H9 (cell line): ENCODE results near the gene NSRP1. TPM values are rescaled to one million over a fixed set of nuclear protein-coding genes. Genes with fewer than 3 reads are reported as not detected.

Source experiments
- DNase-seq: peaks from one replicate; pipeline ENCODE4 v3.0.0-alpha.2; 2017
- H2AFZ ChIP-seq: one replicate; pipeline ENCODE4 v1.6.1; 2013; ENCODE audit warnings: mild to moderate bottlenecking, low read length, control low read depth, moderate library complexity
- H2AK5ac ChIP-seq: 2 replicates; pipeline ENCODE4 v1.6.1; 2013; ENCODE audit warnings: low read length, control low read depth, mixed read lengths; ENCODE audit not compliant: insufficient read length
- H2BK120ac ChIP-seq: one replicate; pipeline ENCODE4 v1.6.1; 2013; ENCODE audit warnings: low read depth, mild to moderate bottlenecking, low read length, control low read depth, inconsistent platforms; ENCODE audit not compliant: poor library complexity, severe bottlenecking
- H2BK12ac ChIP-seq: 2 replicates; pipeline ENCODE4 v1.6.1; 2013; ENCODE audit warnings: low read length, control low read depth, mixed read lengths, low read depth; ENCODE audit not compliant: insufficient read length
- H2BK15ac ChIP-seq: 2 replicates; pipeline ENCODE4 v1.6.1; 2013; ENCODE audit warnings: low read depth, low read length, control low read depth
- H2BK20ac ChIP-seq: one replicate; pipeline ENCODE4 v1.6.1; 2013; ENCODE audit warnings: low read depth, mild to moderate bottlenecking, low read length, control low read depth, inconsistent platforms; ENCODE audit not compliant: poor library complexity, severe bottlenecking
- H2BK5ac ChIP-seq: 2 replicates; pipeline ENCODE4 v1.6.1; 2013; ENCODE audit warnings: low read length, control low read depth, mixed read lengths; ENCODE audit not compliant: insufficient read length
- H3K14ac ChIP-seq: 2 replicates; pipeline ENCODE4 v1.6.1; 2013; ENCODE audit warnings: low read length, control low read depth; ENCODE audit not compliant: insufficient read depth
- H3K18ac ChIP-seq: 2 replicates; pipeline ENCODE4 v1.6.1; 2013; ENCODE audit warnings: low read depth, mild to moderate bottlenecking, mixed read lengths, low read length, control low read depth; ENCODE audit not compliant: insufficient read length
- H3K23ac ChIP-seq: 2 replicates; pipeline ENCODE4 v1.6.1; 2013; ENCODE audit warnings: low read length, control low read depth, mixed read lengths, low read depth; ENCODE audit not compliant: insufficient read length
- H3K23me2 ChIP-seq: 2 replicates; pipeline ENCODE4 v1.6.1; 2013; ENCODE audit warnings: low read depth, mild to moderate bottlenecking, mixed read lengths, low read length, control low read depth; ENCODE audit not compliant: insufficient read length, poor library complexity, severe bottlenecking
- H3K27ac ChIP-seq: 2 replicates; pipeline ENCODE4 v1.5.1; 2013; ENCODE audit warnings: low read length, control low read depth, mixed read lengths, low read depth; ENCODE audit not compliant: insufficient read length
- H3K27me3 ChIP-seq: 2 replicates; pipeline ENCODE4 v1.6.1; 2013; ENCODE audit warnings: low read length, control low read depth, inconsistent platforms; ENCODE audit not compliant: insufficient read depth
- H3K4ac ChIP-seq: 2 replicates; pipeline ENCODE4 v1.6.1; 2013; ENCODE audit warnings: low read depth, mild to moderate bottlenecking, control low read depth, inconsistent platforms, low read length, moderate library complexity
- H3K4me1 ChIP-seq: 2 replicates; pipeline ENCODE4 v1.6.1; 2013; ENCODE audit warnings: low read length, control low read depth, inconsistent platforms; ENCODE audit not compliant: insufficient read depth
- H3K4me2 ChIP-seq: 2 replicates; pipeline ENCODE4 v1.6.1; 2013; ENCODE audit warnings: low read length, control low read depth, mixed read lengths; ENCODE audit not compliant: insufficient read length, insufficient read depth
- H3K56ac ChIP-seq: 2 replicates; pipeline ENCODE4 v1.6.1; 2013; ENCODE audit warnings: low read depth, mild to moderate bottlenecking, mixed read lengths, low read length, control low read depth; ENCODE audit not compliant: insufficient read length
- H3K79me1 ChIP-seq: 2 replicates; pipeline ENCODE4 v1.6.1; 2013; ENCODE audit warnings: low read depth, mild to moderate bottlenecking, moderate library complexity, low read length, control low read depth, inconsistent platforms; ENCODE audit not compliant: insufficient read depth, poor library complexity, severe bottlenecking
- H3K79me2 ChIP-seq: 2 replicates; pipeline ENCODE4 v1.6.1; 2013; ENCODE audit warnings: low read length, control low read depth, inconsistent platforms; ENCODE audit not compliant: insufficient read depth
- H3K9ac ChIP-seq: 2 replicates; pipeline ENCODE4 v1.6.1; 2013; ENCODE audit warnings: low read length, control low read depth, mixed read lengths; ENCODE audit not compliant: insufficient read length; ENCODE audit errors: extremely low read depth
- H3K9me3 ChIP-seq: one replicate; pipeline ENCODE4 v1.6.1; 2013; ENCODE audit warnings: low read depth, low read length, inconsistent platforms; ENCODE audit not compliant: control insufficient read depth
- H3T11ph ChIP-seq: one replicate; pipeline ENCODE4 v1.6.1; 2013; ENCODE audit warnings: mild to moderate bottlenecking, low read length, control low read depth, inconsistent platforms
- H4K20me1 ChIP-seq: one replicate; pipeline ENCODE4 v1.6.1; 2013; ENCODE audit not compliant: control insufficient read depth, insufficient read length, insufficient read depth
- H4K5ac ChIP-seq: 2 replicates; pipeline ENCODE4 v1.6.1; 2013; ENCODE audit warnings: low read depth, mild to moderate bottlenecking, mixed read lengths, low read length, control low read depth; ENCODE audit not compliant: insufficient read length
- H4K8ac ChIP-seq: replicated peaks from 2 replicates; pipeline ENCODE4 v1.6.1; 2013; ENCODE audit warnings: low read length, control low read depth, mixed read lengths, low read depth; ENCODE audit not compliant: insufficient read length
- H4K91ac ChIP-seq: 2 replicates; pipeline ENCODE4 v1.6.1; 2013; ENCODE audit warnings: low read depth, mild to moderate bottlenecking, moderate library complexity, mixed read lengths, low read length, control low read depth; ENCODE audit not compliant: insufficient read length
- H3K27ac Mint-ChIP-seq, 3 experiments: 2 replicates in 2 of 3; 3 replicates in 1 of 3; pipeline ENCODE4 v1.8.0; 2020 to 2021; ENCODE audit warnings: mixed read lengths in 3 of 3, mild to moderate bottlenecking in 1 of 3, moderate library complexity in 1 of 3
- H3K27me3 Mint-ChIP-seq: 2 replicates; pipeline ENCODE4 v1.8.0; 2021; ENCODE audit warnings: low read depth, mild to moderate bottlenecking, moderate library complexity, mixed read lengths
- H3K36me3 Mint-ChIP-seq, 3 experiments: 2 replicates in 2 of 3; 3 replicates in 1 of 3; pipeline ENCODE4 v1.8.0; 2020 to 2021; ENCODE audit warnings: low read depth in 3 of 3, mixed read lengths in 3 of 3; ENCODE audit not compliant: insufficient read depth in 1 of 3
- H3K4me1 Mint-ChIP-seq, 2 experiments: 2 replicates each; pipeline ENCODE4 v1.8.0; 2020; ENCODE audit warnings: mixed read lengths in 2 of 2
- H3K4me3 Mint-ChIP-seq, 2 experiments: 2 replicates in 1 of 2; 3 replicates in 1 of 2; pipeline ENCODE4 v1.8.0; 2020 to 2021; ENCODE audit warnings: mild to moderate bottlenecking in 2 of 2, mixed read lengths in 2 of 2, moderate library complexity in 1 of 2
- H3K9me3 Mint-ChIP-seq, 2 experiments: 2 replicates in 1 of 2; 3 replicates in 1 of 2; pipeline ENCODE4 v1.8.0; 2020; ENCODE audit warnings: mild to moderate bottlenecking in 2 of 2, mixed read lengths in 2 of 2, moderate library complexity in 1 of 2
- WGBS: extraction: QIAGEN DNeasy Blood & Tissue Kit; methylation state at CpG from one replicate; pipeline ENCODE4 v1.1.7; 2013; ENCODE audit warnings: missing lambda C conversion rate, low lambda C conversion rate, mixed read lengths; ENCODE audit not compliant: insufficient read length; ENCODE audit errors: extremely low coverage; 5-methylcytosine and 5-hydroxymethylcytosine counted together
- total RNA-seq: library from RNA; stranded (reverse); gene quantifications from 2 replicates; pipeline ENCODE4 v1.2.1, GENCODE V29; 2021
- TF ChIP-seq, protein P1 (sequence below): fragments of 200-600 bp; sonication (generic); conservative IDR thresholded peaks from 3 replicates; pipeline ENCODE4 v1.8.0; 2021; ENCODE audit warnings: antibody characterized with exemption, mild to moderate bottlenecking

NSRP1 gene
- total RNA-seq, 1 experiment from 2014 or later, result 33.3 TPM

DNA sequence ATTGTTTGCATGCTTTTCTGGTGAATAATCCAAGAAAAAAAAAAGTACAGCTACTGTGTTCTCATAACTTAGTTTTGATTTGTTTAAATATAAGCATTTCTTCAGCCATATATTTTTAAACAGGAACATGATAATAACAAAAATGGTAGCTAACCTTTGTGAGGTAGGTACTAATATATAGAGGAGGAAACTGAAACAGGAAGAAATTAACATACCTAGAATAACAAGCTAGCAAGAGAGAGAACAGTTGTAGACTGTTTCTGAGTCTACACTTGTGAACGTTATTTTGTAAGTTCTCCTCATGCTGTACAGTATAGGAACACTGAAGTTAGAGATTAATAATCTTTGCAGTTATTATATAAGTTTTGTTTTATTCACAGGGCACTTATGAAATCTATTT lies 49.3 kb downstream of the NSRP1 start:
- Histone ChIP-seq H3K56ac (no peak overlapping the region), H3K4me2 (no peak overlapping the region), H3K4me1 (no peaks in the 10 kb centered on the region), H3K9me3 (no peaks in the 10 kb centered on the region), H3T11ph (no peak overlapping the region), H3K79me1 (no peaks in the 10 kb centered on the region), H2BK20ac (no peak overlapping the region), H4K20me1 (no peaks in the 10 kb centered on the region), H2AFZ (no peak overlapping the region), H3K23ac (no peak overlapping the region), H3K27me3 (no peaks in the 10 kb centered on the region), H4K8ac (no peak overlapping the region), H2BK5ac (no peak overlapping the region), H4K5ac (no peak overlapping the region), H3K23me2 (no peaks in the 10 kb centered on the region), H2BK12ac (no peak overlapping the region), H2AK5ac (no peak overlapping the region), H4K91ac (no peak overlapping the region), H3K14ac (no peak overlapping the region), H3K18ac (no peak overlapping the region), H3K4ac (no peak overlapping the region), H2BK120ac (no peak overlapping the region), H3K79me2 (no peaks in the 10 kb centered on the region), H2BK15ac (no peak overlapping the region), H3K9ac (no peak overlapping the region), H3K27ac (no peak overlapping the region)
- TF ChIP-seq, protein P1, sequence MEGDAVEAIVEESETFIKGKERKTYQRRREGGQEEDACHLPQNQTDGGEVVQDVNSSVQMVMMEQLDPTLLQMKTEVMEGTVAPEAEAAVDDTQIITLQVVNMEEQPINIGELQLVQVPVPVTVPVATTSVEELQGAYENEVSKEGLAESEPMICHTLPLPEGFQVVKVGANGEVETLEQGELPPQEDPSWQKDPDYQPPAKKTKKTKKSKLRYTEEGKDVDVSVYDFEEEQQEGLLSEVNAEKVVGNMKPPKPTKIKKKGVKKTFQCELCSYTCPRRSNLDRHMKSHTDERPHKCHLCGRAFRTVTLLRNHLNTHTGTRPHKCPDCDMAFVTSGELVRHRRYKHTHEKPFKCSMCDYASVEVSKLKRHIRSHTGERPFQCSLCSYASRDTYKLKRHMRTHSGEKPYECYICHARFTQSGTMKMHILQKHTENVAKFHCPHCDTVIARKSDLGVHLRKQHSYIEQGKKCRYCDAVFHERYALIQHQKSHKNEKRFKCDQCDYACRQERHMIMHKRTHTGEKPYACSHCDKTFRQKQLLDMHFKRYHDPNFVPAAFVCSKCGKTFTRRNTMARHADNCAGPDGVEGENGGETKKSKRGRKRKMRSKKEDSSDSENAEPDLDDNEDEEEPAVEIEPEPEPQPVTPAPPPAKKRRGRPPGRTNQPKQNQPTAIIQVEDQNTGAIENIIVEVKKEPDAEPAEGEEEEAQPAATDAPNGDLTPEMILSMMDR, result no peak
- no peak overlapping the region for H3K4me3 Mint-ChIP-seq
- peaks cover 0 to 12% (median 5%) of the 10 kb centered on the region in 3 experiments; a peak in 4 of 7 replicates for H3K36me3 Mint-ChIP-seq
- no peak overlapping the region; a peak in 1 of 7 replicates for H3K27ac Mint-ChIP-seq
- H3K9me3 Mint-ChIP-seq, result no peaks in the 10 kb centered on the region
- no peaks in the 10 kb centered on the region for H3K27me3 Mint-ChIP-seq
- WGBS, result no CpG with 5 or more reads among the region's 1 CpG
- DNase-seq, result no peak
- H3K4me1 Mint-ChIP-seq, result 0 out of 4 replicates have a peak, but pooled peaks cover 0 to 3% of the 10 kb centered on the region in 2 experiments
